ENCODE measurements around the gene IER5.

The IER5 gene

DNA sequence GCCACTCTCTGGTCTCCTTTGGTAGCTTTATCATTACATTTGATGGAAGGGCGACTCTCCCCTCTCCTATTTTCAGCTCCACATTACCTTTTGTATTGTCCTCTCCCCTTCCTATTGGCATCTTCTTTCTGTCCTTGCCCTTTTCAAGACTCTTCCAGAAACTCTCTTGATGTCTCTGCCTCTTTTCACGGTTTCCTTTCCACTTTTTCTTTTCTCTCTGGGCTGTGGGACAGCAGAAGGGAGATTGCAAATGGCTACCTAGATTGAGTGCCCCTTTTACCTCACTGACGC is 17.5 kb downstream of the IER5 start:
- no peak for TF ChIP-seq CTCF (IDR thresholded peaks at IDR 0.05; ENCODE audit: insufficient read depth, low read depth, low read length, missing control alignments)

GRCh38 chr1:181106479-181106878 is 18.0 kb downstream of the IER5 start:
- no peak for TF ChIP-seq CTCF (IDR thresholded peaks at IDR 0.05; ENCODE audit: insufficient read depth, low read depth, low read length, missing control alignments)
- no peak overlapping the region for H3K4me3 ChIP-seq (ENCODE audit: low read depth, low read length)
- DNase-seq (ENCODE audit: low read depth) = no peak

More for the DNA sequence above, 17.5 kb downstream of the IER5 start:
- DNase-seq (ENCODE audit: low read depth) = no peak
- H3K4me3 ChIP-seq (ENCODE audit: low read depth, low read length) = peak overlapping the region; percentile 58

- H3K4me3 ChIP-seq (ENCODE audit: low read depth, low read length) = no peak overlapping the region
- TF ChIP-seq CTCF (IDR thresholded peaks at IDR 0.05; ENCODE audit: insufficient read depth, low read depth, low read length, missing control alignments) = no peak
- DNase-seq (ENCODE audit: low read depth) = no peak
These were observed 19.2 kb downstream of the IER5 start for GRCh38 chr1:181107711-181108110.

GRCh38 chr1:181108304-181108867 is 19.9 kb downstream of the IER5 start:
- no peak overlapping the region for H3K4me3 ChIP-seq (ENCODE audit: low read depth, low read length)
- TF ChIP-seq CTCF (IDR thresholded peaks at IDR 0.05; ENCODE audit: insufficient read depth, low read depth, low read length, missing control alignments) = no peak
- DNase-seq (ENCODE audit: low read depth) = no peak

GRCh38 chr1:181110013-181110412 is 21.5 kb downstream of the IER5 start:
- H3K4me3 ChIP-seq (ENCODE audit: low read depth, low read length) = no peak overlapping the region
- DNase-seq (ENCODE audit: low read depth) = no peak
- no peak for TF ChIP-seq CTCF (IDR thresholded peaks at IDR 0.05; ENCODE audit: insufficient read depth, low read depth, low read length, missing control alignments)

DNA sequence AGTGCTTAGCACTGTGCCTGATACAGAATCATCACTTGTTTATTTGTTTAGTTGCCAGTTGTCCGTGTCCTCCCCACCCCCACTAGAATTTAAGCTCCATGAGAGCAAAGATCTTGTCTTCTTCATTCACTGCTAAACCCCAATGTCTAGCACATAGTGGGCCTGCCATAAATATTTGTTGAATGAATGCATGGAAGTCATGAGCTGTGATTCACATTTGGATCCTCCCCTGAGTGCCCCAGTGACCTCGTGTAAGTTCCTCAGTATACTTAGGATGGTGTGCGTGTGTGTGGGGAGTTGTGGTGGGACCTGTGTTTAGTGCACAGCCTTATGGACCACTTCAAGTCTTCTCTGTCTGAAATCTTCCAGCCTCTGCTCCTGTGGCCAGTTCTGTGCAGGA is 23.1 kb downstream of the IER5 start:
- H3K4me3 ChIP-seq (ENCODE audit: low read depth, low read length) = no peak overlapping the region
- no peak for TF ChIP-seq CTCF (IDR thresholded peaks at IDR 0.05; ENCODE audit: insufficient read depth, low read depth, low read length, missing control alignments)
- DNase-seq (ENCODE audit: low read depth) = no peak

All from GM12865 (cell line).